NCI-H2227 treated with DMSO at 0.1 percent for 48 hours (cell line): Measurements from ENCODE around the gene SNX19.
"Not testable (repeated sequence)": the region's sequence is repeated elsewhere in the genome, so short reads cannot be mapped to it uniquely, and the experiment has no call there.

Source experiments
- DNase-seq: peaks from one replicate; lab custom pipeline; 2025; lab: John Stamatoyannopoulos, UW

SNX19 gene

GRCh38 chr11:130916238-130916855 lies at the start of gene SNX19:
SNX19 (minus strand) TSS chr11:130916479; CDS start chr11:130915939, 540 bp downstream.
- DNase-seq, result peak; percentile 76

DNA sequence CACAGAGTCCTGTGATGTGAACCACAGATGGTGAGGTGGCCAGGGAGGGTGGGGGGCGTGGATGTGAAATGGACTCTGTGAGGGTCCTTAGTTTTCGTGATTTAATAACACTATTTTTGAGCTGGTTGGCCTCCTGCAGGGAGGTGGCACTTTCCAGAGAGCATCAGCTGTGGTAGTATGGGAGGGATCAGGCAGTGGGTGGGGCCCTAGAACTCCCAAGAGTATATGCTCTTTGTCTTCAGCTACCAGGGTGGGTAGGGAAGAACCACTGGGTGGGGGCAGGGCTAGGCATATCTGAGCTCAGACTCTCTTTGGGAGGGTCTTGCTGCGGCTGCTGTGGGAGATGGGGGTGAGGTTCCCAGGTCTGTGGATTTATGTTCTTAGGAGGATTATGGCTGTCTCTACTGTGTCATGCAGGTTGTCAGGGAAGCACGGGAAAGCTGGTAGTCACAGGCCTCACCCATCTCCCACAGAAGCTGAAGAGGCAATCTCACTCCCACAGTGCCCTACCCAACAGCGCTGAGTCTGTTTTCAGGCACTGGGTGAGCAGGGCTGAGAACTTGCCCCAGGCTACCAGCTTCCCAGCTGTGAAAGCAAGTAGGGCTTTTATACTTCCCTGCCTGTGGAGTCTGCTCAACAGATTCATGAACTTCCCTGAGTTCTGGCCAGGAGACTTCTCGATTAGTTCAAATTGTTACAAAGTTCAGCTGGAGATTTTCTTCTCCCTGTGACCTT lies 47.9 kb upstream of the SNX19 start:
- no peak for DNase-seq

GRCh38 chr11:130947889-130948288 lies 31.6 kb upstream of the SNX19 start:
- no peak for DNase-seq

- DNase-seq, result no peak
Observed at GRCh38 chr11:130947481-130947880, 31.2 kb upstream of the SNX19 start.

DNA sequence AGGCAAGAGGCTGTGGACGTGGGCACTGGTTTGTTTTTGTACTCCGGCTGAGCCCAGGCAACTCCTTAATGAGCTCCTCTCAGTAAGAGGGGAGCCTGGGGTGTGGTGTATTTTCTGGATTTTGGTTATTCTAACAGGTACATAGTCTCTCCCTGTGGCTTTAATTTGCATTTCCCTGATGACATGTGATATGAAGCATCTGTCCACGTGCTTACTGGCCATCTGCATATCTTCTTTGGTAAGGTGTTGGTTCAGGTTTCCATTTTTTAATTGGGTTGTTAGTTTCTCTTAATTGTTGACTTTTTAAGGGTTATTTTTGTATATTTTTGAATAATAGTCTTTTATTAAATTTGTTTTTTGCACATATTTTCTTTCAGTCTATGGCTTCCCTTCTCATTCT lies 30.8 kb upstream of the SNX19 start:
- no peak for DNase-seq

- no peak for DNase-seq
Observed at GRCh38 chr11:130945896-130946295, 29.6 kb upstream of the SNX19 start.

- DNase-seq, result no peak
Observed at GRCh38 chr11:130940706-130941105, 24.4 kb upstream of the SNX19 start.

DNA sequence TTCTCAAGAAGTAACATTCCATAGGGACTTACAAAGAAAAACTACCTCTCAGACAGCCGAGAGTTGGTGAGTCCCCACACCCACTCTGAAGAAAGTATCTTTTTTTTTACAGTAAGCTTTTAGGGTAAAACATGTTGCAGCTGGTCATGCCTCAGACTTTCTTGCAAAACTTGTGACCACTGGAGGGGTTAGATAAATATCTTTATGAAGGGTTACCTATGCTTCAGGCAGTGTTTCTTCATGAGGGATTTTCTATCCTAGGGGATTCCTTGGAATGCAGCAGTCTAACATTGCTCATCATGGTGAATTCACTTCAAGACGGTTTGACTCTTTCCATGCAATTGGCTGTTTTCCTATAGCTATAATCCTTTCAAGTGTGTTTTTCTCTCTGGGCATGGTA lies 20.8 kb upstream of the SNX19 start:
- no peak for DNase-seq

DNA sequence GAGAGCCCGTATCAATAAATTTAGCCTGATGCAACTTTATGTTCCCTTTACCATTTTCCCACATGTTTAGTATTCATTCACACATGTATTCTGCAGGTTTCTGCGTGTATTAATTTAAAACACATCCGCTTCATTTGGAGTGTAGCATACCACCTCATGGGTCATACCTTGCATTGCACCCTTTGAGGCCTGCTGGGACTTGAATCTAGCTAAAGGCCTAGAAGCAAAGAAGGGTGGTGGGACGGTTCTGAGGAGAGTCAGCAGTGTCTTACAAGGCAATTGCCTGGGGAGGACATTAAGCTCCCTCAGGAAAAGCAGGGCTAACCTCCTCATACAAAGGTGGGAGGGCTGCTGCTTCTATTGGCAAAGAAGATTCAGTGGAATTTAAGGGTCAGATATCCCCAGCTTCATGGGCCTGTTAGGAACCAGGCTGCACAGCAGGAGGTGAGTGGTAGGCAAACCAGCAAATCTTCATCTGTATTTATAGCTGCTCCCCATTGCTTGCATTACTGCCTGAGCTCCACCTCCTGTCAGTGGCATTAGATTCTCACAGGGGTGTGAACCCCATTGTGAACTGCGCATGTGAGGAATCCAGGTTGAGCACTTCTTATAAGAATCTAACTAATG lies 15.9 kb upstream of the SNX19 start:
- DNase-seq, result no peak

- no peak for DNase-seq
Observed at GRCh38 chr11:130924750-130925149, 8.5 kb upstream of the SNX19 start.

- not testable (repeated sequence) for DNase-seq
Observed at GRCh38 chr11:130920612-130921011, 4.3 kb upstream of the SNX19 start.

DNA sequence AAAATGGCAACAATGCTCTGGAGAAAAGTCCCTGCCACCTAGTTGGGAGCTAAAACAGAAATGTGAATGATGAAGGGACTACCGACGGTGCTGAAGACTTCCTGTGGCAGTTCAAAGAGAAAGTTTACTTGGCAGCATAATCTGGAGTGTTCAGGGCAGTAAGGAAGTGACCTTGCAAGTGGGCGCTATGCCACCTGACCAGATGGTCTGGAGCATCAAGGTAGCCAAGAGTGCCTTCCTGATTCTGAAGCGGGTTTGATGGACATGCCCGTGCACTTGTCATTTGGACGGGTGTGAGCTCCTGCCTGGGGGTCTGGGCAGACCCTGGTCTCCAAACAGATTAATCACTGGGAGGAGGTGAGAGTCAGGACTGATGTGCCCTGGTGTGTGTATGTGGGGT lies 1.8 kb upstream of the SNX19 start:
- DNase-seq, result no peak

DNA sequence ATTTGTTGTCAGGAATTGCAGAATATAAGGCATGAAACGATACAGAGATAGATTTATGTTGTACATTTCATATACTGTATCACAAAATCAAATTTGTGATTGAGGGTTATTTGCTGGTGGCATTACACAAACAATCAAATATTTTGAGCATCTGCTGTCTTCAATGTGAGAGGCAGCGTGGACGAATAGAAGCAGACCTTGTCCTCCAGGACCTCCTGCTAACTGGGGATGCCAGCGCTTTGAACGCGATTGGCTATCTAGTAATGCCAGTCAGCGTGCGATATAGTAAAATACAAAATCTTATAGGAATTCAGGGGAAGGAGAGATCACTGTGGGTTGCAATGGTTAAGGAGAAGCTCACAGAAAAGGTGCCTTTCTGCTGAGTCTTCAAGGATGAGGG lies 631 bp upstream of the SNX19 start:
- DNase-seq, result no peak

DNA sequence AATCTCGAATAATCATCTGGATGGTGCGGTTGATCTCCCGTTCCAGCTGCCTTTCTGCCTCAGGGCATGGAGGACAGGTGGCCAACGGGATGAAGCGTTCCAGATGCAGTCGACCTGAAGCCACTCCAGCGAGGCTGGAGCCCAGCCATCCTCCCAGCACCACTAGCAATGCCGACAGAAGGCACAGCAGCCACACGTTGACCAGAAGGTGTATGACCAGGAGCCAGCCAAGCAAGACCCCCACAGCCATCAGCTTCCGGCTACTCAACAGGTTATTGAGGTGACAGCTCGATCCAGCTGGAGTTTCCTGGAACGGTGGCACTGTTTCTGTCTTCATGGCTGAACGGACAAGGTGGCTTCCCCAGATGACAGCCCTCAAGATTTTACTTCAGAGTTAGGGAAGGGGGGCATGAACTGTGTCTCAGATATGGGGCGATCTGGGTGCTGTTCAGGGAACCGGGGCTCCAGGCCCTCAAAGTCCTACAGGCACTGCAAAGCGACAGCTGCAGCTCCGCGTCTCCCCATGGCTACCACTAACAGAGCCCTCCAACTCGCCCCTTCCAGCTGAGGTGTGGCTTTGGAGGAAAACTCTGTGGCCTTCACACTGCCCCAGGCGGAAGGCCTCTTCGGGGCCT lies 559 bp downstream of the SNX19 start:
- DNase-seq, result no peak

- no peak for DNase-seq
Observed at GRCh38 chr11:130913268-130913667, 3.0 kb downstream of the SNX19 start.

- DNase-seq, result no peak
Observed at GRCh38 chr11:130912552-130912951, 3.7 kb downstream of the SNX19 start.

- DNase-seq, result no peak
Observed at GRCh38 chr11:130911306-130911705, 5.0 kb downstream of the SNX19 start.

DNA sequence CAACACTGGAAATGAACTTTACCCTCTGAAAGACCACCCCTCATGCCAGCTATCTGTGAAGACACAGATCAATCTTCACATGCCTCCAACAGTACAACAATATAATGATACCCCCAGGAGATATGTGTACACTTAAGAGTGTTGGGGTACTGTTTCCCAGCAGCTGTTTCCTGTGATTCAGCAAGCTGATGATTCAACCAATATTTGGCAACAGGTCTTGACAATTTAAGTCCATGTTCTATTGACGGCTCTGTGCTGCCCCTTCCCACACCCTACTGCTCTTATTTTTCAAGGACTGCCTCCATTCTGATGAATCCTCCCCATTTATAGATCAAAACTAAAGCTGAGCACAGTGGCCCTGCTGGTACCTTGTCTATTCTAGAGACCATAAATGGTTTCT lies 6.6 kb downstream of the SNX19 start:
- DNase-seq, result no peak

DNA sequence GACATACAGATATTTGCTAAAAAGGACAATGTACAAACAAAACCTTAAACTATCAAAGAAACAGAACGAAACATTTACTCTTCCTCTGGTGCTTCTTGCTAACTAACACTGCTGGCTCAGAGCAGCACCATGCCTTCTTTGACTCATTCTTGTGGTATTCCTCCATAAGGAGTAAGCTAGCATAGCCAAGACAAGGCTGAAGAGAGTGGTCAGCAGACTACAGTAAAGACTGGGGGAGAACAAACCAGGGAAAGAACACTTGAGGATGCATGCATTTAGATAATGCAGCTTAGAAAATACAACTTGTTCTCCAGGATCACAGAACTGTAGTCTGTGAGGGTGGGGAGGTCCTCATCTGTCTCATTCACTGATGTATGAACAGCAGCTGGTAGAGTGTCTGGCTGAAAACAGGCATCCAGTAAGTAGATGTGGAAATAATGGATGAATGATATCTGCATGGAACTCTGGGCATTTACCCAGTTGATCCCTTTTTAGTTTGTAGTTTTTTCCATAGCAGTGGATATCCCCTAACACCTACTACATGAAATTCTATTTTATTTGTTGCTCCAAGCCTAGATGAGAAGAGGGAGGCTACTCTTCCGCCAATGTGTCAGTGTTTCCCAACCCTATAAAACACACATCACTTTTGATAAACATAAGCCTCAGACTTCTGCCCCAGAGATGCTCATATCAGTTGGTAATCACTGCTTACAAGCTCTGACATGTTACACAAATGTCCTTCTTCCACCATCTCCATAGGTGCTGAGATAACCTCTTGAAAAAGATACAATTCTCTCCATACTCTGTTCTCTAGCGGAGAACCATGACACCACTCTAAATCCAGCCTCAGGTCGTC lies 7.3 kb downstream of the SNX19 start:
- no peak for DNase-seq

GRCh38 chr11:130908061-130908460 lies 8.2 kb downstream of the SNX19 start:
- no peak for DNase-seq

GRCh38 chr11:130907229-130907628 lies 9.1 kb downstream of the SNX19 start:
- DNase-seq, result no peak

GRCh38 chr11:130906616-130907015 lies 9.7 kb downstream of the SNX19 start:
- DNase-seq, result no peak
